Peyer's patch (tissue), 4 donors: ENCODE data around the gene U2AF1L4.

Experiments used
- POLR2A ChIP-seq, 2 donors: fragments of 450-650 bp; IDR thresholded peaks; one replicate each; pipeline ENCODE4 v1.5.1; 2017; ENCODE audit warnings: antibody characterized with exemption in 2 of 2, mild to moderate bottlenecking in 2 of 2, moderate library complexity in 2 of 2
- TF ChIP-seq, protein P1 (sequence below), 6 experiments: fragments of 450-650 bp in 4 of 6; fragments of 200-600 bp in 2 of 6; sonication (generic) in 1 of 6; IDR thresholded peaks; one replicate each; pipeline ENCODE4 v1.5.1; 2017 to 2019; ENCODE audit warnings: antibody characterized with exemption in 6 of 6, mild to moderate bottlenecking in 3 of 6, moderate library complexity in 1 of 6

DNA sequence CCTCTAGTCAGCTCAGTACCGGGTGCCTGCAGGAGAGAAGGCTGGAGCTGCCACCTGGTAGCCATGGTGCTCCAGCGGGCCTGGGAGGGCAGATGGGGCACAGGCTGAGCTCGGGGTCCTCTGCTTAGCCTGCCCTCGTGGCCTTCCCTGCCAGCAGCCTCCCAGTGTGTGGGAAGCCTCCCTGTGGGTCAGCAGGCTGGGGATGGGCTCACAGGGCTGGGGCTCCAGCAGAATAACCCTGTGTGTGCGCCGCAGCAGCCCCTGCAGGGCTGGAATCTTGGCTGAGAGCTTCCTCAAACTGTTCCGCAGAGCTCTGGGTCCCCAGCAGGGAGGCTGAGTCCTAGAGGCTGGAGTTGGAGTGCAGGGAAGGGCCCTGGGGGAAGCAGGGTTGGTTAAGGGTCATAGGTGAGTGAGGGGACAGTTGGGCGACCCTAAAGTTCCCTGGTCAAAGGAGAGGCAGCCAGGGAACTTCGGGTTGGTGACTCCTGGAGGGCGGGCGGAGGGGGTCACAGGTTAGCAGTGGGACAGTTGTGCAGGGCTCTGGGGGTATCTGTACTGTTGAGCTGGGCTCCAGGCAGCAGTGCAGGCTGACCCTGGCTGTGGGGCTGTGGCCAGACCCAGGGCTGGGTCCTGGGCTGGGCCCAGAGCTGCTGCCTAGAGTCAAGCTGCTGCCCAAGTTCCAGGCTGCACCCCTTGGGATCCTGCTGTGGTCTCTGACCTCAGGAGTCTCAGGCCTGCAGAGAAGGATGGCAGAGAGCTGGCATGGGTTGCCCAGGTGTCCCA, 44.2 kb upstream of the U2AF1L4 start:
- TF ChIP-seq, protein P1, sequence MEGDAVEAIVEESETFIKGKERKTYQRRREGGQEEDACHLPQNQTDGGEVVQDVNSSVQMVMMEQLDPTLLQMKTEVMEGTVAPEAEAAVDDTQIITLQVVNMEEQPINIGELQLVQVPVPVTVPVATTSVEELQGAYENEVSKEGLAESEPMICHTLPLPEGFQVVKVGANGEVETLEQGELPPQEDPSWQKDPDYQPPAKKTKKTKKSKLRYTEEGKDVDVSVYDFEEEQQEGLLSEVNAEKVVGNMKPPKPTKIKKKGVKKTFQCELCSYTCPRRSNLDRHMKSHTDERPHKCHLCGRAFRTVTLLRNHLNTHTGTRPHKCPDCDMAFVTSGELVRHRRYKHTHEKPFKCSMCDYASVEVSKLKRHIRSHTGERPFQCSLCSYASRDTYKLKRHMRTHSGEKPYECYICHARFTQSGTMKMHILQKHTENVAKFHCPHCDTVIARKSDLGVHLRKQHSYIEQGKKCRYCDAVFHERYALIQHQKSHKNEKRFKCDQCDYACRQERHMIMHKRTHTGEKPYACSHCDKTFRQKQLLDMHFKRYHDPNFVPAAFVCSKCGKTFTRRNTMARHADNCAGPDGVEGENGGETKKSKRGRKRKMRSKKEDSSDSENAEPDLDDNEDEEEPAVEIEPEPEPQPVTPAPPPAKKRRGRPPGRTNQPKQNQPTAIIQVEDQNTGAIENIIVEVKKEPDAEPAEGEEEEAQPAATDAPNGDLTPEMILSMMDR (IDR thresholded peaks at IDR 0.05) = no peak
- TF ChIP-seq POLR2A (IDR thresholded peaks at IDR 0.05) = no peak
